Thoracic aorta endothelial cell (primary cell): ENCODE data around the gene SIK1. TPM values are rescaled to one million over a fixed set of nuclear protein-coding genes. Genes with fewer than 3 reads are reported as not detected.

ENCODE experiments used
- total RNA-seq: library from RNA; depleted of rRNA; stranded (reverse); fragments of >200 nt; gene quantifications from 2 replicates; pipeline ENCODE4 v1.2.3, GENCODE V29; 2012

SIK1 gene
- total RNA-seq = 1.5 and 2.4 TPM in 2 replicates

GRCh38 chr21:43426404-43427241 lies at the start of gene SIK1:
TSS of gene SIK1 (minus strand) at chr21:43427131. CDS start at chr21:43426178, 953 bp downstream.

Other genes with a start within 250 kb of the SIK1 start
- gene HSF2BP, start 232.4 kb upstream of the SIK1 start, total RNA-seq = 1.1 and 1.3 TPM in 2 replicates
- 60.8 and 66.0 TPM in 2 replicates for gene RRP1B, start 232.4 kb upstream of the SIK1 start, total RNA-seq